HCT116 (cell line): ENCODE measurements around the gene CNTNAP2. TPM values are rescaled to one million over a fixed set of nuclear protein-coding genes. Genes with fewer than 3 reads are reported as not detected.

ENCODE experiments used
- ATAC-seq: fragments of 200-7000 bp; cut with Tn5 transposase; 2 replicates; pipeline ENCODE4 v1.9.1; 2020; ENCODE audit warnings: mild to moderate bottlenecking, moderate library complexity
- BruUV-seq: library from RNA; stranded (reverse); fragments of 400-500 nt; replicated peaks from 2 replicates; lab custom pipeline; 2021; lab: Mats Ljungman, UMichigan
- CTCF ChIA-PET: fragments of 300-600 bp; sonication (Branson Sonifier 250); formaldehyde crosslinking; loops from one replicate; lab custom pipeline; 2021; ENCODE audit warnings: antibody characterized with exemption; lab: Charles Lee
- POLR2A ChIA-PET: fragments of 300-600, 350-600 bp; sonication (Branson Sonifier 250); formaldehyde crosslinking; loops from one replicate; lab custom pipeline; 2021; ENCODE audit warnings: antibody characterized with exemption; lab: Charles Lee
- RAD21 ChIA-PET, 2 experiments: fragments of 300-600 bp; sonication (Branson Sonifier 250); formaldehyde crosslinking; loops; one replicate each; lab custom pipeline; 2023; ENCODE audit warnings: low total read pairs in 2 of 2; ENCODE audit not compliant: uncharacterized antibody in 2 of 2, unreplicated experiment in 2 of 2, low non-redundant PET in 1 of 2; lab: Charles Lee
- DNase-seq: peaks from one replicate; pipeline ENCODE4 v3.0.0-alpha.2; 2010; ENCODE audit warnings: low read depth, low spot score
- H2AFZ ChIP-seq: fragments of 200-600 bp; shearing (Covaris generic), sonication (generic); 2 replicates; pipeline ENCODE4 v1.6.1; 2017; ENCODE audit warnings: low read depth, mixed run types, mixed read lengths, antibody characterized with exemption, low read length; ENCODE audit not compliant: poor library complexity, severe bottlenecking
- H3K27ac ChIP-seq: 2 replicates; pipeline ENCODE4 v1.5.1; 2012; ENCODE audit warnings: low read depth, low read length
- H3K27me3 ChIP-seq: fragments of 200-600 bp; sonication (generic); 2 replicates; pipeline ENCODE4 v1.6.1; 2016; ENCODE audit warnings: mixed run types, low read length, mixed read lengths; ENCODE audit not compliant: insufficient read depth
- H3K36me3 ChIP-seq, 2 experiments: fragments of 200-500 bp in 1 of 2; fragments of 200-600 bp in 1 of 2; sonication (Bioruptor generic) in 1 of 2; sonication (generic) in 1 of 2; 2 replicates each; pipeline versions ENCODE4 v1.5.1 to v1.6.1; 2014 to 2016; ENCODE audit warnings: low read length in 2 of 2, inconsistent platforms in 1 of 2, mixed read lengths in 1 of 2, mixed run types in 1 of 2; ENCODE audit not compliant: insufficient read depth in 2 of 2, control insufficient read depth in 1 of 2
- H3K4me1 ChIP-seq, 2 experiments: fragments of 200-600 bp in 1 of 2; sonication (generic) in 1 of 2; 2 replicates each; pipeline versions ENCODE4 v1.5.1 to v1.6.1; 2012 to 2017; ENCODE audit warnings: low read length in 2 of 2, inconsistent platforms in 1 of 2, mild to moderate bottlenecking in 1 of 2, mixed read lengths in 1 of 2, mixed run types in 1 of 2, moderate library complexity in 1 of 2; ENCODE audit not compliant: insufficient read depth in 2 of 2, control insufficient read depth in 1 of 2
- H3K4me2 ChIP-seq: fragments of 200-600 bp; sonication (generic); 2 replicates; pipeline ENCODE4 v1.6.1; 2017; ENCODE audit warnings: mixed run types, low read length, mixed read lengths
- H3K4me3 ChIP-seq, 2 experiments: fragments of 200-600 bp in 1 of 2; sonication (generic) in 1 of 2; replicated peaks in 1 of 2; 2 replicates each; pipeline ENCODE4 v1.5.1; 2011 to 2016; ENCODE audit warnings: low read length in 2 of 2, control low read depth in 1 of 2, low read depth in 1 of 2, mild to moderate bottlenecking in 1 of 2, mixed read lengths in 1 of 2, mixed run types in 1 of 2
- H3K79me2 ChIP-seq: fragments of 200-600 bp; sonication (generic); 2 replicates; pipeline ENCODE4 v1.6.1; 2017; ENCODE audit warnings: mild to moderate bottlenecking, mixed run types, low read length, moderate library complexity, mixed read lengths; ENCODE audit not compliant: insufficient read depth
- H3K9ac ChIP-seq: fragments of 200-600 bp; sonication (generic); 2 replicates; pipeline ENCODE4 v1.6.1; 2016; ENCODE audit warnings: low read length, mixed read lengths
- H3K9me2 ChIP-seq: fragments of 200-600 bp; sonication (generic), shearing (Covaris generic); 2 replicates; pipeline ENCODE4 v1.6.1; 2017; ENCODE audit warnings: mixed run types, mild to moderate bottlenecking, moderate library complexity; ENCODE audit not compliant: insufficient read depth
- H3K9me3 ChIP-seq, 2 experiments: fragments of 200-500 bp in 1 of 2; fragments of 200-600 bp in 1 of 2; sonication (Bioruptor generic) in 1 of 2; sonication (generic) in 1 of 2; 2 replicates each; pipeline ENCODE4 v1.6.1; 2014 to 2017; ENCODE audit warnings: low read length in 2 of 2, mixed read lengths in 2 of 2, inconsistent platforms in 1 of 2, low read depth in 1 of 2, mild to moderate bottlenecking in 1 of 2, mixed run types in 1 of 2, moderate library complexity in 1 of 2; ENCODE audit not compliant: control insufficient read depth in 1 of 2, insufficient read depth in 1 of 2
- H4K20me1 ChIP-seq: fragments of 200-600 bp; sonication (generic), shearing (Covaris generic); 2 replicates; pipeline ENCODE4 v1.6.1; 2017; ENCODE audit warnings: mixed run types, mild to moderate bottlenecking, moderate library complexity; ENCODE audit not compliant: insufficient read depth
- CBX3 ChIP-seq: IDR thresholded peaks from 2 replicates; pipeline ENCODE4 v1.6.1; 2012; ENCODE audit warnings: low read depth
- EGR1 ChIP-seq: IDR thresholded peaks from 2 replicates; pipeline ENCODE4 v1.6.1; 2012; ENCODE audit warnings: low read depth
- ELF1 ChIP-seq: IDR thresholded peaks from 2 replicates; pipeline ENCODE4 v1.6.1; 2012; ENCODE audit warnings: low read depth, borderline replicate concordance
- POLR2A ChIP-seq: IDR thresholded peaks from 2 replicates; pipeline ENCODE4 v1.7.0; 2011; ENCODE audit warnings: borderline replicate concordance; ENCODE audit not compliant: insufficient read depth, insufficient read length; ENCODE audit errors: extremely low read depth
- RAD21 ChIP-seq: IDR thresholded peaks from 2 replicates; pipeline ENCODE4 v1.6.1; 2012; ENCODE audit warnings: low read depth, mild to moderate bottlenecking
- SIN3A ChIP-seq: IDR thresholded peaks from 2 replicates; pipeline ENCODE4 v1.6.1; 2012; ENCODE audit warnings: low read depth
- SRF ChIP-seq: IDR thresholded peaks from 2 replicates; pipeline ENCODE4 v1.6.1; 2012; ENCODE audit warnings: low read depth
- TCF7L2 ChIP-seq: IDR thresholded peaks from 2 replicates; pipeline ENCODE4 v1.7.0; 2011; ENCODE audit warnings: borderline replicate concordance, inconsistent platforms; ENCODE audit not compliant: insufficient read depth, insufficient read length; ENCODE audit errors: extremely low read depth
- YY1 ChIP-seq: IDR thresholded peaks from 2 replicates; pipeline ENCODE4 v1.6.1; 2011; ENCODE audit warnings: low read length, low read depth, moderate library complexity, mild to moderate bottlenecking; ENCODE audit not compliant: insufficient replicate concordance; ENCODE audit errors: extremely low read depth
- ZFX ChIP-seq: fragments of 450-650 bp; IDR thresholded peaks from 2 replicates; pipeline ENCODE4 v1.6.1; 2017
- ZNF274 ChIP-seq: fragments of 200-500 bp; sonication (Bioruptor generic); IDR thresholded peaks from 2 replicates; pipeline ENCODE4 v1.6.1; 2014; ENCODE audit warnings: mild to moderate bottlenecking, low read depth, low read length, inconsistent platforms
- intact Hi-C: fragments of 100-400 bp; cut with micrococcal nuclease; formaldehyde crosslinking; loops from 2 replicates; pipeline ENCODE4 v1.10.0; 2022
- total RNA-seq: library from RNA; stranded (reverse); gene quantifications from one replicate; pipeline ENCODE4 v1.2.1, GENCODE V29; 2021; ENCODE audit not compliant: unreplicated experiment
- TF ChIP-seq, protein P1 (sequence below): IDR thresholded peaks from 2 replicates; pipeline ENCODE4 v1.6.1; 2011; ENCODE audit warnings: mild to moderate bottlenecking, low read length, moderate library complexity; ENCODE audit not compliant: insufficient replicate concordance; ENCODE audit errors: extremely low read depth
- TF ChIP-seq, protein P2 (sequence below): IDR thresholded peaks from 2 replicates; pipeline ENCODE4 v1.6.1; 2012; ENCODE audit warnings: low read depth
- TF ChIP-seq, protein P3 (sequence below): IDR thresholded peaks from 2 replicates; pipeline ENCODE4 v1.6.1; 2012

Gene CNTNAP2
- total RNA-seq, 1 experiment from 2014 or later = 0.37 TPM

DNA sequence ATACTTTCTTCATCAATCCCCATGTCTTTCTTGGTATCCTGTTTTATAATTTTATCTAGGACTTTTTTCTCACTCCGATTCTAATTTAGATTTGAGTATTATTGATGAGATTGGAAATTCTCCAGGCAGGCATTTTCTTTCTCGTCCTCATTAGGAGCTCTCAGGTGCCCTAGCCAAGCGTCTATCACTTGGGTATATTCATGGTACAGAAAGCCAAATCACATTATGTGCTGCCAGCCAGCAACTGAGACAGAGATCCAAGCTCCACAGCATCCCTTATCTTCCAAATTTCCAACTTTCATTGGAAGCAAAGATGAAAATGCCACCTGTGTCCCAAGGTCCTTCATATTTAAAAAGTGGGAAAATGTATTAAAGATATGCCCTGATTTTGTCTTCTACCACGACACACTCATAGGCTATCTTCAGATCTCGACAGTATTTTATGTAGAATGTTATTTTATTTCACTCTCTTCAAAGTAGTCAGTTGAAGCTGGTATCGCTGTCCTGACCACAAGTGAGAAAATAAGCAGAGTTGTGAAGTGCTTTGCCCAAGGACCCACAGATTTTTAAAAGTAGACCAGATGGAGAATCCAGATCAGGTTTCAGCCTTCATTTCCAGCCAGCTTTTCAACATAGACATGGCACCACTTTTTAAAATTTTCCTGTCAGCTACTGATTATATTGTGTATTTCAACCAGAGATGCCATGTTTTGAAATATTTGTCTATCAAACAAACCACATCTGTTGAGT lies 773.4 kb downstream of the CNTNAP2 start:
- Histone ChIP-seq H3K9ac (no peak overlapping the region), H4K20me1 (no peaks in the 10 kb centered on the region), H3K4me3 (no peak overlapping the region), H3K9me2 (no peaks in the 10 kb centered on the region), H3K27me3 (no peaks in the 10 kb centered on the region), H3K4me2 (no peak overlapping the region), H2AFZ (no peak overlapping the region), H3K4me1 (no peaks in the 10 kb centered on the region), H3K36me3 (no peaks in the 10 kb centered on the region), H3K27ac (no peak overlapping the region), H3K79me2 (no peaks in the 10 kb centered on the region), H3K9me3 (peaks cover 9 to 25% of the 10 kb centered on the region in 2 experiments; a peak in 3 of 4 replicates)
- ChIA-PET POLR2A (no interaction called here), CTCF (no interaction called here), RAD21 (no interaction called here)
- ATAC-seq (no peak), DNase-seq (no peak)
- TF ChIP-seq EGR1 (no peak), CBX3 (no peak), SRF (no peak), TCF7L2 (no peak), YY1 (no peak), RAD21 (no peak), SIN3A (no peak), ZFX (no peak), ZNF274 (no peak), ELF1 (no peak), POLR2A (no peak)
- TF ChIP-seq, protein P1, sequence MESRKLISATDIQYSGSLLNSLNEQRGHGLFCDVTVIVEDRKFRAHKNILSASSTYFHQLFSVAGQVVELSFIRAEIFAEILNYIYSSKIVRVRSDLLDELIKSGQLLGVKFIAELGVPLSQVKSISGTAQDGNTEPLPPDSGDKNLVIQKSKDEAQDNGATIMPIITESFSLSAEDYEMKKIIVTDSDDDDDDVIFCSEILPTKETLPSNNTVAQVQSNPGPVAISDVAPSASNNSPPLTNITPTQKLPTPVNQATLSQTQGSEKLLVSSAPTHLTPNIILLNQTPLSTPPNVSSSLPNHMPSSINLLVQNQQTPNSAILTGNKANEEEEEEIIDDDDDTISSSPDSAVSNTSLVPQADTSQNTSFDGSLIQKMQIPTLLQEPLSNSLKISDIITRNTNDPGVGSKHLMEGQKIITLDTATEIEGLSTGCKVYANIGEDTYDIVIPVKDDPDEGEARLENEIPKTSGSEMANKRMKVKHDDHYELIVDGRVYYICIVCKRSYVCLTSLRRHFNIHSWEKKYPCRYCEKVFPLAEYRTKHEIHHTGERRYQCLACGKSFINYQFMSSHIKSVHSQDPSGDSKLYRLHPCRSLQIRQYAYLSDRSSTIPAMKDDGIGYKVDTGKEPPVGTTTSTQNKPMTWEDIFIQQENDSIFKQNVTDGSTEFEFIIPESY = no peak
- TF ChIP-seq, protein P2, sequence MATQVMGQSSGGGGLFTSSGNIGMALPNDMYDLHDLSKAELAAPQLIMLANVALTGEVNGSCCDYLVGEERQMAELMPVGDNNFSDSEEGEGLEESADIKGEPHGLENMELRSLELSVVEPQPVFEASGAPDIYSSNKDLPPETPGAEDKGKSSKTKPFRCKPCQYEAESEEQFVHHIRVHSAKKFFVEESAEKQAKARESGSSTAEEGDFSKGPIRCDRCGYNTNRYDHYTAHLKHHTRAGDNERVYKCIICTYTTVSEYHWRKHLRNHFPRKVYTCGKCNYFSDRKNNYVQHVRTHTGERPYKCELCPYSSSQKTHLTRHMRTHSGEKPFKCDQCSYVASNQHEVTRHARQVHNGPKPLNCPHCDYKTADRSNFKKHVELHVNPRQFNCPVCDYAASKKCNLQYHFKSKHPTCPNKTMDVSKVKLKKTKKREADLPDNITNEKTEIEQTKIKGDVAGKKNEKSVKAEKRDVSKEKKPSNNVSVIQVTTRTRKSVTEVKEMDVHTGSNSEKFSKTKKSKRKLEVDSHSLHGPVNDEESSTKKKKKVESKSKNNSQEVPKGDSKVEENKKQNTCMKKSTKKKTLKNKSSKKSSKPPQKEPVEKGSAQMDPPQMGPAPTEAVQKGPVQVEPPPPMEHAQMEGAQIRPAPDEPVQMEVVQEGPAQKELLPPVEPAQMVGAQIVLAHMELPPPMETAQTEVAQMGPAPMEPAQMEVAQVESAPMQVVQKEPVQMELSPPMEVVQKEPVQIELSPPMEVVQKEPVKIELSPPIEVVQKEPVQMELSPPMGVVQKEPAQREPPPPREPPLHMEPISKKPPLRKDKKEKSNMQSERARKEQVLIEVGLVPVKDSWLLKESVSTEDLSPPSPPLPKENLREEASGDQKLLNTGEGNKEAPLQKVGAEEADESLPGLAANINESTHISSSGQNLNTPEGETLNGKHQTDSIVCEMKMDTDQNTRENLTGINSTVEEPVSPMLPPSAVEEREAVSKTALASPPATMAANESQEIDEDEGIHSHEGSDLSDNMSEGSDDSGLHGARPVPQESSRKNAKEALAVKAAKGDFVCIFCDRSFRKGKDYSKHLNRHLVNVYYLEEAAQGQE = no peak
- TF ChIP-seq, protein P3, sequence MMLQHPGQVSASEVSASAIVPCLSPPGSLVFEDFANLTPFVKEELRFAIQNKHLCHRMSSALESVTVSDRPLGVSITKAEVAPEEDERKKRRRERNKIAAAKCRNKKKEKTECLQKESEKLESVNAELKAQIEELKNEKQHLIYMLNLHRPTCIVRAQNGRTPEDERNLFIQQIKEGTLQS = no peak
- intact Hi-C loops = loop anchor here (10.0 kb wide), 1 partner anchor 55 kb away; no protein-coding TSS in a partner anchor
- BruUV-seq = no TSS peak
